OCI-LY7 (cell line): Measurements from ENCODE around the gene PUM1.

Experiments used
- CTCF ChIP-seq: fragments of 200-600 bp; sonication (generic); conservative IDR thresholded peaks from 2 replicates; pipeline ENCODE4 v1.5.1; 2014; ENCODE audit warnings: mild to moderate bottlenecking, antibody characterized with exemption, low read length, moderate library complexity, mixed read lengths
- EZH2phosphoT487 ChIP-seq: fragments of 200-600 bp; sonication (generic); IDR thresholded peaks from 2 replicates; pipeline ENCODE4 v1.6.1; 2018; ENCODE audit warnings: low read depth, borderline replicate concordance, mild to moderate bottlenecking, mixed run types, antibody characterized with exemption, low read length, moderate library complexity, mixed read lengths

- TF ChIP-seq CTCF (no peak), EZH2phosphoT487 (no peak)
Measured at GRCh38 chr1:30997463-30998057, 68.0 kb downstream of the PUM1 start.
